ENCODE results near the gene SERPINA5. TPM values are rescaled to one million over a fixed set of nuclear protein-coding genes. Genes with fewer than 3 reads are reported as not detected.
"Not testable (repeated sequence)": the region's sequence is repeated elsewhere in the genome, so short reads cannot be mapped to it uniquely, and the experiment has no call there.

The SERPINA5 gene
- total and polyA plus RNA-seq, 8 donors = 52.3 to 139 (median 96.0) TPM

DNA sequence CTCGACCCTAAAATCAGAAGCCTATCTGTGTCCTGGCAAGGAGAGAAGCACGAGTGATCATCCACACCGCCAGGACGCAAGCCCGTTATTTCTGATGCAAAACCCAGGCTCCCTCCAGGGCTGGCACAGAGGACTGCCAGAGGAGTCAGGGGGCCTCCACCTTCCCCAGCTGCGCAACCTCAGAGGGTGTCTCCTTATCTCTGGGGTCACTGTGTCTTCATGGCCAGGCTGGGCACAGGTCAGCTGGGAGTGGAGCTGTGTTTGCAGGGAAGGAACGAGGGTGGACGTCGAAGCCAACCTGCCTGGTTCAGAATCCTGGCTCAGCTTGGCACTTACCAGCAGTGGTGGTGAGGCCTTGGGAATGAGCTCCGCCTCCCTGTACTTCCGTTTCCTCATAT is 18.9 kb downstream of the SERPINA5 start:
- TF ChIP-seq, protein P1, sequence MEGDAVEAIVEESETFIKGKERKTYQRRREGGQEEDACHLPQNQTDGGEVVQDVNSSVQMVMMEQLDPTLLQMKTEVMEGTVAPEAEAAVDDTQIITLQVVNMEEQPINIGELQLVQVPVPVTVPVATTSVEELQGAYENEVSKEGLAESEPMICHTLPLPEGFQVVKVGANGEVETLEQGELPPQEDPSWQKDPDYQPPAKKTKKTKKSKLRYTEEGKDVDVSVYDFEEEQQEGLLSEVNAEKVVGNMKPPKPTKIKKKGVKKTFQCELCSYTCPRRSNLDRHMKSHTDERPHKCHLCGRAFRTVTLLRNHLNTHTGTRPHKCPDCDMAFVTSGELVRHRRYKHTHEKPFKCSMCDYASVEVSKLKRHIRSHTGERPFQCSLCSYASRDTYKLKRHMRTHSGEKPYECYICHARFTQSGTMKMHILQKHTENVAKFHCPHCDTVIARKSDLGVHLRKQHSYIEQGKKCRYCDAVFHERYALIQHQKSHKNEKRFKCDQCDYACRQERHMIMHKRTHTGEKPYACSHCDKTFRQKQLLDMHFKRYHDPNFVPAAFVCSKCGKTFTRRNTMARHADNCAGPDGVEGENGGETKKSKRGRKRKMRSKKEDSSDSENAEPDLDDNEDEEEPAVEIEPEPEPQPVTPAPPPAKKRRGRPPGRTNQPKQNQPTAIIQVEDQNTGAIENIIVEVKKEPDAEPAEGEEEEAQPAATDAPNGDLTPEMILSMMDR (IDR thresholded peaks at IDR 0.05) = no peak
- no peaks in the 10 kb centered on the region for H3K9me3 ChIP-seq
- DNase-seq (peak in 1 of 6 donors; percentile 41), FAIRE-seq (no peak), ATAC-seq (peak in 2 of 4 donors; percentile 0 to 4)
- intact Hi-C loops (cut with DNase I) = no loop called here
- H3K27me3 ChIP-seq = no peaks in the 10 kb centered on the region
- 61 to 62% methylated on average over 11 of the region's 11 CpGs for WGBS, 2 donors
- H3K27ac ChIP-seq = peak overlapping the region; percentile 89 to 95 (median 94)
- no peak overlapping the region for H3K4me3 ChIP-seq
- no peaks in the 10 kb centered on the region for H3K36me3 ChIP-seq
- peaks cover 29 to 43% (median 38%) of the 10 kb centered on the region in 3 donors for H3K4me1 ChIP-seq

GRCh38 chr14:94601884-94602391 is 20.7 kb downstream of the SERPINA5 start:
- ATAC-seq (peak in 2 of 4 donors; percentile 9 to 29), FAIRE-seq (no peak)
- H3K27ac ChIP-seq = peak overlapping the region in 3 of 4 donors; percentile 18 to 95 (median 93)

DNA sequence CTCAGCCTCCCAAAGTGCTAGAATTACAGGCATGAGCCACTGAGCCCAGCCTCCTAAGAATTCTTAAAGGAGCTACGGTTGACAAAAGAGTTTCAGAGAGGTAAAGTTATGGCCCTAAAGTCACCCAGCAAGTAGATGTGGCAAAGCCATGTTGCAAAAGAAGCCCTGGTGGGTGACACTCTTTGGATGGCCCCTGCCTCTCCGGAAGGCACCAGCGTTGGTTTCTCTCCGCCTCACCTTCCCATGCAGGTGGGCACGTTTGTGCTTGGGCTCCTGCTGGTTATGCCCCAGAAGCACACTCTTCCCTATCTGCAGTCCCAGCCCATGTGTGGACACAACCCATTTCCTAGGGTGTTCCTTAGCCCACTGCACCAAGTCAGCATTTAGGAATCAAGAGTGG is 21.5 kb downstream of the SERPINA5 start:
- FAIRE-seq = no peak
- TF ChIP-seq, protein P1 (IDR thresholded peaks at IDR 0.05) = no peak
- Histone ChIP-seq H3K4me1 (peaks cover 24 to 43% (median 30%) of the 10 kb centered on the region in 3 donors), H3K4me3 (no peak overlapping the region), H3K36me3 (no peaks in the 10 kb centered on the region), H3K27me3 (no peaks in the 10 kb centered on the region), H3K27ac (peak overlapping the region in 2 of 4 donors; percentile 93 to 95), H3K9me3 (no peaks in the 10 kb centered on the region)
- DNase-seq = peak in 1 of 6 donors; percentile 32
- WGBS, 2 donors = 87 to 94% methylated on average over 5 of the region's 5 CpGs
- intact Hi-C loops (cut with DNase I) = no loop called here
- no peak for ATAC-seq

More at GRCh38 chr14:94601884-94602391, 20.7 kb downstream of the SERPINA5 start:
- no peaks in the 10 kb centered on the region for H3K27me3 ChIP-seq
- intact Hi-C loops (cut with DNase I) = no loop called here
- H3K9me3 ChIP-seq = no peaks in the 10 kb centered on the region
- H3K4me1 ChIP-seq = peaks cover 29 to 50% (median 33%) of the 10 kb centered on the region in 3 donors
- TF ChIP-seq, protein P1 (IDR thresholded peaks at IDR 0.05) = no peak
- no peaks in the 10 kb centered on the region for H3K36me3 ChIP-seq
- 50 to 67% methylated on average over 6 of the region's 6 CpGs for WGBS, 2 donors
- DNase-seq = peak in 3 of 6 donors; percentile 50 to 59 (median 56)
- H3K4me3 ChIP-seq = no peak overlapping the region

DNA sequence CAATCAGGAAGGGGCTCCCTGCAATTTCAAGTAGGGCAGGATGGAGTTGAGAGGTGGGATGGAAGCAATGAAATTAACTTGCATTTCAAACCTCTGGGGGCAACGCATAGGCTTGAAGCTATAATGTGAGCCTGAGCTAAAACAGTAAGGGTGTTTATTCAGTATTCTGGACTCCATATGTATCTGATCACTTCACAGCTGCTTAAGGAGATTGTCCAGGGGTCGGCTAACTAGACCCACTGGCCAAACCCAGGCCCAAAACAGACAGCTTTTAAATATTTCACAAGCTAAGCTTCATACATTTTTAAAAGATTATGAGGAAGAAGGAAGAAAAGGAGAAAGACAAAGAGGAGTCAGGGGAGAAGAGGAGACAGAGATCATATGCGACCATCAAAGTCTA is 24.1 kb downstream of the SERPINA5 start:
- H3K4me1 ChIP-seq = peaks cover 4 to 22% (median 7%) of the 10 kb centered on the region in 3 donors
- no peaks in the 10 kb centered on the region for H3K27me3 ChIP-seq
- intact Hi-C loops (cut with DNase I) = no loop called here
- no peak for DNase-seq
- H3K4me3 ChIP-seq = no peak overlapping the region
- H3K9me3 ChIP-seq = no peaks in the 10 kb centered on the region
- TF ChIP-seq, protein P1 (IDR thresholded peaks at IDR 0.05) = no peak
- FAIRE-seq = no peak
- H3K27ac ChIP-seq = peak overlapping the region in 1 of 4 donors; percentile 58
- no peaks in the 10 kb centered on the region for H3K36me3 ChIP-seq
- 71 to 96% methylated on average over 3 of the region's 3 CpGs for WGBS, 2 donors
- ATAC-seq = no peak

DNA sequence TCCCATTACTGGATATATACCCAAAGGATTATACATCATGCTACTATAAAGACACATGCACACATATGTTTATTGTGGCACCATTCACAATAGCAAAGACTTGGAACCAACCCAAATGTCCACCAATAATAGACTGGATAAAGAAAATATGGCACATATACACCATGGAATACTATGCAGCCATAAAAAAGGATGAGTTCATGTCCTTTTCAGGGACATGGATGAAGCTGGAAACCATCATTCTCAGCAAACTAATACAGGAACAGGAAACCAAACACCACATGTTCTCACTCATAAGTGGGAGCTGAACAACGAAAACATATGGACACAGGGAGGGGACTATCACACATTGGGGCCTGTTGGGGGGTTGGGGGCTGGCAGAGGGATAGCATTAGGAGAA is 27.7 kb downstream of the SERPINA5 start:
- DNase-seq; H3K27ac ChIP-seq; H3K4me3 ChIP-seq; H3K36me3 ChIP-seq; intact Hi-C loops (cut with DNase I); H3K9me3 ChIP-seq; ATAC-seq; FAIRE-seq; H3K27me3 ChIP-seq: not testable (repeated sequence)
- WGBS, 2 donors = 86 to 95% methylated on average over 1 of the region's 1 CpG
- peaks cover 9 to 22% (median 17%) of the 10 kb centered on the region in 3 donors for H3K4me1 ChIP-seq

Measured in pancreas (tissue), 10 donors.